Mucosa of rectum (tissue), 2 donors: ENCODE measurements around the gene KCNH2.
A peak's percentile ranks its signal among the peaks of the same experiment; 100 is the strongest.

Experiments
- H3K27ac ChIP-seq, 2 donors: one replicate each; pipeline ENCODE4 v1.7.0; 2013; ENCODE audit warnings: inconsistent platforms in 2 of 2, low read depth in 2 of 2, low read length in 2 of 2
- H3K27me3 ChIP-seq, 2 donors: one replicate each; pipeline ENCODE4 v1.7.0; 2013; ENCODE audit warnings: low read length in 2 of 2; ENCODE audit not compliant: control insufficient read depth in 2 of 2, insufficient read depth in 2 of 2
- H3K36me3 ChIP-seq, 2 donors: one replicate each; pipeline ENCODE4 v1.7.0; 2013; ENCODE audit warnings: low read length in 2 of 2; ENCODE audit not compliant: control insufficient read depth in 2 of 2, insufficient read depth in 2 of 2
- H3K4me1 ChIP-seq, 2 donors: one replicate each; pipeline ENCODE4 v1.7.0; 2013; ENCODE audit warnings: low read length in 2 of 2, mild to moderate bottlenecking in 1 of 2; ENCODE audit not compliant: control insufficient read depth in 2 of 2, insufficient read depth in 2 of 2
- H3K4me3 ChIP-seq, 2 donors: one replicate each; pipeline ENCODE4 v1.7.0; 2013; ENCODE audit warnings: low read length in 2 of 2
- H3K9ac ChIP-seq, 2 donors: one replicate each; pipeline ENCODE4 v1.7.0; 2013; ENCODE audit warnings: low read length in 2 of 2, low read depth in 1 of 2, mild to moderate bottlenecking in 1 of 2
- H3K9me3 ChIP-seq, 2 donors: one replicate each; pipeline ENCODE4 v1.7.0; 2013; ENCODE audit warnings: low read length in 2 of 2; ENCODE audit not compliant: control insufficient read depth in 2 of 2
- donor health status: healthy.
- donor health status: Normal muscosa, but diverticular disease.

KCNH2 gene

GRCh38 chr7:150897502-150898474 is 80.3 kb downstream of the KCNH2 start:
- Histone ChIP-seq H3K27ac (peak overlapping the region; percentile 35 to 73), H3K9ac (no peak overlapping the region), H3K9me3 (no peaks in the 10 kb centered on the region), H3K4me3 (no peak overlapping the region), H3K4me1 (peaks cover 30 to 33% of the 10 kb centered on the region in 2 donors), H3K36me3 (no peaks in the 10 kb centered on the region), H3K27me3 (peaks cover 0 to 4% of the 10 kb centered on the region in 2 donors)

DNA sequence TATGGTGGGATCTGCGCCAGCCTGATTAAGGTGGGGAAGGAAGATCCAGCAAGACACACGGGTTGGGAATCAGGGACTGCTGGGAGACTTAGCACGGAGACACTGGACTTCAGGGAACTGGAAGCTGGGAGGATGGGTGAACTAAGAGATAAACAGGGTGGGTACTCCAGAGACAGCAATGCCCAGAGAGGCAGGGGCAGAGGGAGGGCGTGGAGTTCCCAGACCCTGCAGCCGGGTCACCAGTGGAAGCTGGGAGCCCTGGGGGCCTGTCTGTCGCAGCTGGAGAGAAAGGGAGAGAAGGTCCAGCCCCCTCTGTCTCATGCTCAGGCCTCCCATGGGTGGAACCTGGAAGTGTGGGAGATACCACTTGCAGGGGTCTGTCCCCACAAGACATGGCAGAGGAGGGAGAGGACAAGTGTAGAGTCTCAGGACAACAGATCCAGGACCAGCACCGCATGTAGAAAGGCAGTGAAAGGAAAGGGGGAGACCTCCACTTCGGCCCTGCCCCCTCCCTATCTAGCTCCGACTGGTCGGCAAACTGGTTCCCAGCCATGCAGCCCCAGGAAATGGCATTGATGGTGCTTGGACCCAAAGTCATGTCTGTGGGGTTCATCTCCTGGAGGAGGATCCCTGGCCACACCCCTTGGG is 81.4 kb downstream of the KCNH2 start:
- H3K36me3 ChIP-seq, result no peaks in the 10 kb centered on the region
- peak overlapping the region in 1 of 2 donors; percentile 73 for H3K27ac ChIP-seq
- no peak overlapping the region for H3K9ac ChIP-seq
- H3K27me3 ChIP-seq, result peaks cover 0 to 4% of the 10 kb centered on the region in 2 donors
- peaks cover 24% of the 10 kb centered on the region in 2 donors for H3K4me1 ChIP-seq
- H3K4me3 ChIP-seq, result no peak overlapping the region
- H3K9me3 ChIP-seq, result no peaks in the 10 kb centered on the region

GRCh38 chr7:150895809-150896208 is 82.3 kb downstream of the KCNH2 start:
- no peak overlapping the region for H3K4me3 ChIP-seq
- peaks cover 15 to 17% of the 10 kb centered on the region in 2 donors for H3K4me1 ChIP-seq
- H3K36me3 ChIP-seq, result no peaks in the 10 kb centered on the region

More at GRCh38 chr7:150895809-150896208, 82.3 kb downstream of the KCNH2 start:
- Histone ChIP-seq H3K9ac (no peak overlapping the region), H3K9me3 (no peaks in the 10 kb centered on the region), H3K27me3 (peaks cover 0 to 4% of the 10 kb centered on the region in 2 donors), H3K27ac (no peak overlapping the region)
